Spleen (tissue), 7 donors: Measurements from ENCODE around the gene TMEM208.

Experiments
- POLR2A ChIP-seq, 3 donors: fragments of 450-650 bp; IDR thresholded peaks; one replicate each; pipeline ENCODE4 v1.5.1; 2017; ENCODE audit warnings: antibody characterized with exemption in 3 of 3, mild to moderate bottlenecking in 1 of 3
- POLR2AphosphoS5 ChIP-seq, 3 donors: sonication (generic); formaldehyde crosslinking; IDR thresholded peaks; one replicate each; pipeline ENCODE4 v1.5.1; 2017; ENCODE audit warnings: antibody characterized with exemption in 3 of 3
- TF ChIP-seq, protein P1 (sequence below), 11 experiments: fragments of 200-600 bp in 7 of 11; fragments of 450-650 bp in 4 of 11; sonication (generic) in 4 of 11; IDR thresholded peaks in 8 of 11; conservative IDR thresholded peaks in 3 of 11; 1 replicate in 7 of 11; 2 replicates in 4 of 11; pipeline versions ENCODE4 v1.4.0 to v1.8.0; 2016 to 2021; ENCODE audit warnings: antibody characterized with exemption in 11 of 11, inconsistent platforms in 4 of 11, mild to moderate bottlenecking in 1 of 11
- donor health status: DM: no; HTN: no; CAD: no; lungs with moderate emphysema.
- donor health status: DM: no; HTN: no; CAD: no.
- donor health status: DM: no; HTN: no; CAD: no.

GRCh38 chr16:67248073-67248400, 21.1 kb downstream of the TMEM208 start:
- TF ChIP-seq POLR2A (IDR thresholded peaks at IDR 0.05) (no peak), POLR2AphosphoS5 (IDR thresholded peaks at IDR 0.05) (no peak)
- TF ChIP-seq, protein P1, sequence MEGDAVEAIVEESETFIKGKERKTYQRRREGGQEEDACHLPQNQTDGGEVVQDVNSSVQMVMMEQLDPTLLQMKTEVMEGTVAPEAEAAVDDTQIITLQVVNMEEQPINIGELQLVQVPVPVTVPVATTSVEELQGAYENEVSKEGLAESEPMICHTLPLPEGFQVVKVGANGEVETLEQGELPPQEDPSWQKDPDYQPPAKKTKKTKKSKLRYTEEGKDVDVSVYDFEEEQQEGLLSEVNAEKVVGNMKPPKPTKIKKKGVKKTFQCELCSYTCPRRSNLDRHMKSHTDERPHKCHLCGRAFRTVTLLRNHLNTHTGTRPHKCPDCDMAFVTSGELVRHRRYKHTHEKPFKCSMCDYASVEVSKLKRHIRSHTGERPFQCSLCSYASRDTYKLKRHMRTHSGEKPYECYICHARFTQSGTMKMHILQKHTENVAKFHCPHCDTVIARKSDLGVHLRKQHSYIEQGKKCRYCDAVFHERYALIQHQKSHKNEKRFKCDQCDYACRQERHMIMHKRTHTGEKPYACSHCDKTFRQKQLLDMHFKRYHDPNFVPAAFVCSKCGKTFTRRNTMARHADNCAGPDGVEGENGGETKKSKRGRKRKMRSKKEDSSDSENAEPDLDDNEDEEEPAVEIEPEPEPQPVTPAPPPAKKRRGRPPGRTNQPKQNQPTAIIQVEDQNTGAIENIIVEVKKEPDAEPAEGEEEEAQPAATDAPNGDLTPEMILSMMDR (IDR thresholded peaks at IDR 0.05 in 8 of 11, conservative IDR thresholded peaks at IDR 0.05 in 3 of 11) = no peak
